GM19467 (cell line): ENCODE results near the gene XRCC6.
A peak's percentile ranks its signal among the peaks of the same experiment; 100 is the strongest.
"Not testable (repeated sequence)": the region's sequence is repeated elsewhere in the genome, so short reads cannot be mapped to it uniquely, and the experiment has no call there.

ENCODE experiments used
- ATAC-seq: cut with Tn5 transposase; IDR thresholded peaks from one replicate; pipeline ENCODE4 v1.9.1; 2021; ENCODE audit warnings: mild to moderate bottlenecking, moderate library complexity; ENCODE audit not compliant: unreplicated experiment

Gene XRCC6

DNA sequence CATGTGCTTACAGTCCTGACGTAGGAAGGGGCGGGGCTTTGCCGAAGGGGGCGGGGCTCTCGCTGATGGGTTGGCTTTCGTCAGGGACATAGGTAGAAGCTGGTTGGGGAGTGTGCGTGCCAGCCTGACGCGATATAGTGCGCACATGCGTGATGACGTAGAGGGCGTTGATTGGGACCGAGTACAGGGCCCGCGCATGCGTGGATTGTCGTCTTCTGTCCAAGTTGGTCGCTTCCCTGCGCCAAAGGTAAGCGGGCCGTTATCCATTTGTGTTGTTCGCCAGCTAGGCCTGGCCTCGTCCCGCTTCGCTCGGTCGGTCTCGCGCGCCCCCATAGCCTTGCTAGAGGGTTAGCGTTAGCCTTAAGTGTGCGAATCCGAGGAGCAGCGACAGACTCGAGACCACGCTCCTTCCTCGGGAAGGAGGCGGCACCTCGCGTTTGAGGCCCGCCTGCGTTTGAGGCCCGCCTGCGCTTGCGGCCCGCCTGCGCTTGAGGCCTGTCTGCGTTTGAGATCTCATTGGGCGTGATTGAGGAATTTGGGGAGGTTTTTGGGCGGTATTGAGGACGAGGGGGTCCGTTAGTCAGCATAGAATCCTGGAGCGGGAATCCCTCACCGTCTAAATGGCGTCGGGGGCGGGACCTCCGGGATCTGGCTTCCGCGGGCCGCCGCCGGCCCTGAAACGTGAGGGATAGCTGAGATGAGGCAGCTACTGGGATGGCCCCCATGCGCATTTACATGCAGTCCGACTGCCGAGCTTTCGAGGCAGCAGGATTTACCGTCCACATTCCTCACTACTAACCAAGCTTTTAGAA, at the start of gene XRCC6:
XRCC6 (plus strand) TSS at position 197 of the 812 bp plus-strand sequence. CDS start 710 bp downstream, outside the sequence.
- ATAC-seq, result peak; percentile 72

DNA sequence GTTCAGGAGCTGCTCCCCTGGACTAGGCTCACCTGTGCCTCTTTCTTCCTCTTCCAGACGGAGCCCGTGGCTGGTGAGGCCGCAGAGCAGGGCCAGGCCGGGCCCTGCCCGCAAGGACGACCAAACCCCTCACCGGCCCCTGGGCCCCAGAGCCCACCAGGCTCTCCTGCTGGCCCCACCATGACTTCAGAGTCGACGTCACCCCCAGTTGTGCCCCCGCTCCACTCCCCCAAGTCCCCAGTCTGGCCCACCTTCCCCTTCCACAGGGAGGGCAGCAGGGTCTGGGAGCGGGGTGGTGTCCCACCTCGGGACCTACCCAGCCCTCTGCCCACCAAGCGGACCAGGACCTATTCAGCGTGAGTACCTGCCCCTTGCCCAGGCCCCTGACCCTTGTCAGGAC, 49.3 kb upstream of the XRCC6 start:
- ATAC-seq, result no peak

DNA sequence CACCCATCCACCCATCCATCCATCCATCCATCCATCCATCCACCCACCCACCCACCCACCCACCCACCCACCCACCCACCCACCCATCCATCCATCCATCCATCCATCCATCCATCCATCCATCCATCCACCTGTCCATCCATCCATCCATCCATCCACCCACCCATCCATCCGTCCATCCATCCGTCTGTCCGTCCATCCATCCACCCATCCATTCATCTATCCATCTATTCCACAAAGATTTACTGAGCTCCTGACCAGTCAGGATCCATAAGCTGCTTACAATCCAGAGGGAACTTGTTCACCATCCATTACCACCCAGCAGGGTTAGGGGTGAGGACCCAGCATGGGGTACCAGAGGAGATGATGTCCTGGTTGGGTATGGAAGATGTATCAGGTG, 48.8 kb upstream of the XRCC6 start:
- ATAC-seq, result not testable (repeated sequence)

DNA sequence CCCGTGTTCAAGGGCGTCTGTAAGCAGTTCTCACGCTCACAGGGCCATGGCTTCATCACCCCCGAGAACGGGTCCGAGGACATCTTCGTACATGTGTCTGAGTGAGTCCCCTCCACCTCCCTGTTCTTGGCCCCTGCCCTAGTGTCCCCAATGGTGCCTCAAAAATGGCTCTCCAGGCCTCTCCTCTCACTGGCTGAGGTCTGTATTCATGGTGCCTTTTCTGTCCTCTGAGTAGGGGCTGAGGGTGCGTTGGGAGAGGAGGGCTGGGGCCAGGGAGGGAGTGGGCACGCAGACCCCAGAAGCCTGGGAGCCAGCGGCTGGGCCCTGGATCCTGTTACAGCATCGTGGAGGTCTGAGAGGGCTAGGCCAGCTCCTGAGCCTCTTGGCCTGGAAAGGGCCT, 47.4 kb upstream of the XRCC6 start:
- no peak for ATAC-seq

DNA sequence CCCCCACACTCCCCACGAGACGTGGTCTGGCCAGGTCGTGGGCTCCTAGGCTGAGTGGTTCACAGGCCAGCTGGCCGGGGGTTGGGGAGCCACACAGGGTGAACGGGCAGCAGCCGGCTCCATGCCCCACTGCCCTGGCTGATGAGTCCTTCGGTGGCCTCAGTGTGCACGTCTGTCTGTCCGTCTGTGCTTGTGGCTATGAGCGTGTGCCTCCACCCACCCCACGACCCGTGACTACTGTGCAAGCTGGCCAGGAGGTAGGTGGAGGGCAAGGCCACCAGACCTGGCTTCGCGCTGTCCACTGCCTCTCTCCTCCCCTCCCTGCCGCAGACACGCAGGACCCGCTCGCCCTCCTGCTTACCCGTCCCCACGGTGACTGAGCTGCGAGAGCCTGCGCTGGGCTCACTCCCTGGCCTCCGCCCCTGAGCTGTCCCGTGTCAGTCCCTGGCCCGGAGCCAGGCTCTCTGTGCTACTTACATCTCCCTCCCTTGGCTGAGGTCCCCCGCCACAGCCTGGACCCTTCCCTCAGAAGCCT, 46.2 kb upstream of the XRCC6 start:
- ATAC-seq, result no peak

DNA sequence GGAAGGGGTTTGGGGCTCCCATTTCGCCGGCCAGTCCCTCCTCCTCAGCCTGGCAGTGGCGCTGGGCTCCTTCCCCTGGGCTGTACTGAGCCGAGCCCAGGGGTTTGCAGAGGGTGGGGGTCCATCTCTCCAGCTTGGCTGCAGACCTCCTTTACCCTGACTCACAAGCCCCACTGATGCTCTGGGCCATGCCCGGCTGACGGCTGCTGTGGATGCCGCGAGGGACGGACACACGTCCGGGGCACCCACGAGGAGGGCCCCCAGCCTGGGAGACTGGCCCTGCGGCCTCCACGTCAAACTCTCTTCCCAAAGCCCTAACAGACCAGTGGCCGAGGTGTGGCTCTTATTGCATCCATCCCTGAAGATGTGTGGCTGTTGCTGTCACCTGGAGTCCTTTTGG, 45.6 kb upstream of the XRCC6 start:
- ATAC-seq, result no peak

DNA sequence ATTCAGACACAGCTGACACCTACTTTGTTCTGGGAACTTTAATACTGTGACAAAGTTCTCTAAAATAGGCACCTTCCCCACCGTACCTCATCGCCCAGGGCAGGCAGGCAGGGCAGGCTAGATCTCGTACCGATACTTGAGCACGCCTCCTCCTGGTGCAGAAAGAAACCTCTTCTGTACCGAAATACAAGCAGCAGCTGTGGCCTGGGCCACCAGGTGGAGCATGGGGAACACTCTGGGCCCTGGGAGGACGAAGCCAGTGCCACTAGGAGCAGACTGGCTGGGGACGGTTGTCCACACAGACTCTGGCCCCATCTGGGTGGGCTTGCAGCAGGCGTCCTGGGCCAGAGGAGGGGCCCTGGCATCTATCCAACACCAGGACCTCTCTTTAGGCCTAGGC, 44.2 kb upstream of the XRCC6 start:
- ATAC-seq, result no peak

DNA sequence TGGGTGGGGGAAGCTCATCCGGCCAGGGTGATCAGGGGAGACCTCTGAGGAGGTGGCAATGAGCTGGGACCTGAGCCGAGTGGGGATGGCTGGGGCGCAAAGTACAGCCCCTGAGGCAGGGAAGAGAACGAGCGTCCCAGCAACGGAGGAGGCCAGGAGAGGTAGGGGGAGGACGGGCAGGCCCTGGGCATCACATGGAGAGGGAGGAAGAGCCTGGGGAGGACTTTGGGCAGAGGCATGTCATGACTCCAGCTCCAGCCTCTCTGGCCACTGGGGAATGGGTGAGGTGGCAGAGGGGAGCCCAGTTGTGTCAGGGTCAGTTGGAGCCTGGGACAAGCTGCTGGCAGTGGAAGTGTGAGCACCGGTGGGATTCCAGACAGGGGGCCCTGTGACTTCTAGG, 43.0 kb upstream of the XRCC6 start:
- ATAC-seq, result no peak

DNA sequence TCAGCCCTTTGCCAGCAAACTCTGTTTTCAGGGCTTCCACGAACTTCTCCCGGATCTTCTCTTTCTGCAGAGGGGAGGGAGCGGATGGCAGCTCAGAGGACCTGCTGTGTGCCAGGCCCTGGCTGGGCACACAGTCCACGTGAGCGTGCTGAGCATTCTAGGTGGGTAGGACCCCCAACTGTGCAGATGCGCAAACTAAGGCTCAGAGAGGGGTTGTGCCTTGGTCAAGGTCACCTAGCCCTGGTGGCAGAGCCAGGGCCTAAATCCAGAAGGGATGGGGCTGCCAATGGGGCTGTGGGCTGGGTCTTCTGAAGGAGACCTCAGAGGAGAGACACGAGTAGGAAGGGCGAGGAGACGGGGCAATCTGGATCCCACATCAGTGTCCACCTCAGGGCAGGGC, 42.3 kb upstream of the XRCC6 start:
- ATAC-seq, result no peak

DNA sequence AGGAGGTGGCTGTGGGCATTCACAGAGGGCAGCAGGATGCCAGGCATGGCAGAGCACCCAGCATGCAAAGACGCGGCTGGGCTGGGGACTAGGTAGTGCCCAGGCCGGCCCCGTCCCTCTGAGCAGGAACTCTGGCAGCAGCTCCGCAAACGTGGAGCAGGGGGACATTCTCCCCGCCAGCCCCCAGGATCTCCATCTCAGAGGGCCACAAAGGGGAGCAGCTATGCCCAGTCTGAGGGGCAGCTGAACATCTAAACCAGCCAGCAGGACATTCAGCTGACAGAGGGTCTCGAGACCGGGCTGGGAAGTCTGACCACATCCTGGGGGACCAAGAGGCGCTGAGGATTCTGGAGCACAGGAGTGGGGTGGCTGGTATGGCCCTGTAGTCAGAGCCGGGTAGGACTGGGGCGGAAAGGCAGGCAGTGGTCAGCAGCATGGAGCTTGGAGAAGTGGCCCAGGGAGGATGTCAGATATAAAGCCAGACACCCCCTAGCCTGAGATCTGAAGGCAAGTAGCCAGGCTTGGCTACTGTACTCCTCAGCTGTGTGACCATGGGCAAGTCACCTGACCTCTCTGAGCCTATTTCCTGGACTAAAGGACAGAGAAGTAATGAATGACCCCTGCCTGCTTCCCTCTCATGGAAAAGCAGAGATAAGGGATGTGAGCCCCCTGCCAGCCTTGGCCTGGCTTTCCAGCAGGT, 41.6 kb upstream of the XRCC6 start:
- ATAC-seq, result no peak

DNA sequence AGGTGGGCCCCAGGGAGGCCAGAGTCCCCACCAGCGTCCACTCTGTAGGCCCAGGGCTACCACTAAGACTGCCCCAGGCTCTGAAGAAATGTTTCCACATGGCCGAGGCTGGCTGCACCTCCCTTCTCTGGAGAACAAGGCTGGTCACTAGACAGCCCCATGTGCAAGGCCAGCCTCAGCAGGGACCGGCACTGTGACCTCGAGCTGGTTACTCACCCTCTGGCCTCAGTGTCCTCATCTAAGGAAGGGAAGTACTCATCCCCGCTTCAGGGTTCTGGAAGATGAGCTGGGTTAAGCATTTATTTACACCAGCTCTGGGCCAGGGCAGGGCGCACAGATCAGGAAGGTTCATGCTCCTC, 41.1 kb upstream of the XRCC6 start:
- ATAC-seq, result no peak

DNA sequence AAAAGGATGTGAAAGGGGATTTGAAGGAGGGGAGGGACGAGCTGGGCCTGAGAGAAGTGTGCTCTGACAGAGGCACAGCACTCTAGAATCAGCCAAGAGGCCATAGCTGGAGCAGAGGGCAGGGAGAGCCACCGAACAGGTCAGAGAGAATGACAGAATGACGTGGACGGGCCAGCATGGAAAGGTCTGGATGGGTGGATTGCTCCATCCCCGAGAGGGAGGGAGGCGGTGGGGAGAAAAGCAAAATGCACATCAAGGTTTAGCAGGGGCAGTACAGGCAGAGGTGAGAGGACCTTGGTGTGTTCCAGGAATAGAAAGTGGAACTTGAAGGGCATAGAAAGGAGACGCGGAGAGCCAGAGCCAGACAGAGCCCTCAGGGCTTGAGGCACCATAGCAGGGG, 38.4 kb upstream of the XRCC6 start:
- no peak for ATAC-seq

DNA sequence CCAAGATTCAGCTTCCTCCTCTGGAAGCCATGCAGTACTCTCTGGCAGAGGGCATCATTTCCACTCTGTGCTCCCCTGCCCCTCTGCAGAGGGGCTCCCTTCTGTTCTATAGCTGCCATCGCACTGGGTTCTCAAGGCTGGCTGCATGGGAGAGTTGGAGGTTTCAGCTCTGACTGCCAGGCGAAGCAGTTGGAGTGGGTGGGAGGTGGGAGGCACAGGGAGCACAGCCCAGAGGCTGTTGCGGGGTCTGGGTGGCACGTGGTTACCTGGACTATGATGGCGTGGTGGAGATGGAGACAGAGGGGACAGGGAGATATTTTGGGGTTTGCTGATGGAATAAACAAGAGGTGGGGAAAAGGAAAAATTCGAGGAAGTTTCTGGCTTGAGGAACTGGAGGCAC, 36.2 kb upstream of the XRCC6 start:
- no peak for ATAC-seq

DNA sequence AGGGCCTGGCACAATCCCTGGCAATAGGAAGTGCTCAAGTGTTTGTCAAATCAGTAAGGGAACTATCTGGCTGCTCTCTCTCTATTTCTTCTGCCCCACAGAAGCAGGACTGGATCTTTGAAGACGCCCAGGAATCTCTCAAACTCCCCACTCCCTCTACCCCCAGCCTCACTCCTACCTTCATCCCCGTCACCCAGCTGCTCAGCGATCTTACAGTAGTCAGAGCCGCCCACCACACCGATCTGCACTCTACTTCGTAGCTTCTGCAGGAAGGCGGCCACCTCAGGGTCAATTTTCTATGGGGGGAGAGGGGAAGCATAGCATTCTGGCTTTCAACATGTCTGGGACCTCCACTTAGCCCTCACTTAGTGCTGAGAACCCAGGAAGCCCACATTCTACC, 35.2 kb upstream of the XRCC6 start:
- ATAC-seq, result no peak

DNA sequence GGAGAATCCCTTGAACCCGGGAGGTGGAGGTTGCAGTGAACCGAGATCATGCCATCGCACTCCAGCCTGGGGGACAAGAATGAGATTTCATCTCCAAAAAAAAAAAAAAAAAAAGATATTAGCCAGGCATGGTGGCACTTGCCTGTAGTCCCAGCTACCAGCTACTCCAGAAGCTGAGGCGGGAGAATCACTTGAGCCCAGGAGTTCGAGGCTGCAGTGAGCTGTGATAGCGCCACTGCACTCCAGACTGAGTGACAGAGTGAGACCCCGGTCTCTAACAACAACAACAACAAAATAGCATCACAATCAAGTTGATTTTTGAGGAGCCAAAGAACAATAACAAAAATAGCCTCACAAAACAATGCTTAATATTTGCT, 33.8 kb upstream of the XRCC6 start:
- no peak for ATAC-seq

DNA sequence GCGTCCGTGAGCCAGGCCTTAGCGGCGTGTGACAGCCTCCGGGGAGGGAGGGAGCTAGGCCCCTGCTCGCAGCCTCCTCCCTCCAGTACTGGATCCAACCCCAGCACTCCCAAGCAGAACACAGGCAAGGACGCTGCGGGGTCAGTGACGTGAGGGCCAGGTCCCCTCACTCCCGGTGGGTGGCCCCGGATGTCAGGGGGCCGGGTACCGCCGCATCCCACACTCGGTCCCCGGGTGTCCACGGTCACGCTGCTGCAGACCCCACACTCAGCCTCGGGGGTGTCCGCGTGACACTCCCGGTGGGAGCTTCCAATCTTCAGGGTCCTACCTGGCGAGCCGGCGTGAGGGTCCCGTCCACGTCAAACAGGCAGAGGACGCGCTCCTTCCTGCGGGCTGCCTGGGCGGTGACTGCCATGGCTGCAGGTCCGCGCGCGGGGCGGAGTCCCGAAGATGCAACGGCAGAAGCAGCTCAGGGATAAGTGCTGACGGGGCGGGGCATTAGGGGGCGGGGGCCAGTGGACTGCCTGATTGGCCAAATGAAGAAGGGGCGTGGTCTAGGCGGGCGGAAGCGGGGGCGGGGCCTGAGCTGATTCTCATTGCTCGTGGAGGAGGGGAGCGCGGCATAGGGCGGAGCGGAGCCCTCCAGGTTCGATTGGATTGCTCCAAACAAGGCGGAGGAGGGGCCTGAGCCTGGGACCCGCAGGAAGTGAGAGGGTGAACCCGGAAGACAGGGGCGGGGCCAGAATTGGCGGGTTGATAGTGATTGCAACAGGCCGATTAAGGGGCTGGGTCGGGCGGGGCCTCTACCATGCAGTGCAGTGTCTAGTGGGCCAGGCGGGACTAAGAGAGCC, 31.5 kb upstream of the XRCC6 start, which contains the start of gene PMM1:
PMM1 (minus strand) TSS at position 450 of the 851 bp plus-strand sequence; CDS start at position 415, 35 bp downstream.
- ATAC-seq, result peak; percentile 87

DNA sequence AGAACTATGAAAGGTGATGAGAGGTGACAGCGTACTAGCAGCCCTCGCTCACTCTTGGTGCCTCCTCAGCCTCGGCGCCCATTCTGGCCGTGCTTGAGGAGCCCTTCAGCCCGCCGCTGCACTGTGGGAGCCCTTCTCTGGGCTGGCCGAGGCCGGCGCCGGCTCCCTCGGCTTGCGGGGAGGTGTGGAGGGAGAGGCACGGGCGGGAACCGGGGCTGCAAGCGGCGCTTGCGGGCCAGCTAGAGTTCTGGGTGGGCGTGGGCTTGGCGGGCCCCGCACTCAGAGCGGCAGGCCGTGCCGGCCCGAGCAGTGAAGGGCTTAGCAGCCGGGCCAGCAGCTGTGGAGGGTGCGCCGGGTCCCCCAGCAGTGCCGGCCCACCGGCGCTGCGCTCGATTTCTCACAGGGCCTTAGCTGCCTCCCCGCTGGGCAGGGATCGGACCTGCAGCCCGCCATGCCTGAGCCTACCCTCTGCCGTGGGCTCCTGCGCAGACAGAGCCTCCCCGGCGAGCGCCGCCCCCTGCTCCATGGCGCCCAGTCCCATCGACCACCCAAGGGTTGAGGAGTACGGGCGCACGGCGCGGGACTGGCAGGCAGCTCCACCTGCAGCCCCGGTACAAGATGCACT, 27.6 kb upstream of the XRCC6 start:
- ATAC-seq, result not testable (repeated sequence)

DNA sequence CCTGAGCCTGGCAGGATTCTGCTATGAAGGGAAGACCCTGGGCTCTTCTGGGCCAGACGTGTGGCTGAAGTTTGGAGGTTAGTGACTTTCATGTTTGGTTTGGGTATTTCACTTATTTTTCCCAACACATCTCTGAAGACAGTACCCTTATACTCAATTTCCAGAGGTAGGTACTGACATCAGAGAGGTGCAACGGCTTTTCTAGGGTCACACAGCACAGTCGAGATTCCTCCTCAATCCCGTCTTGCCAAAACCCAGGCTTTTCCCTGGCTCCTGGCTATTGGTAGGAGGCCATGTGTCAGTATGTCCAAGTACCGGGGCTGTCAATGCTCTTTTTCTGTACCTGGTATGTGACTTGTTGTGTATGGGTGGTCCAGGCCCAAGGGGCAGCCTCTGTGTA, 25.4 kb upstream of the XRCC6 start:
- no peak for ATAC-seq

DNA sequence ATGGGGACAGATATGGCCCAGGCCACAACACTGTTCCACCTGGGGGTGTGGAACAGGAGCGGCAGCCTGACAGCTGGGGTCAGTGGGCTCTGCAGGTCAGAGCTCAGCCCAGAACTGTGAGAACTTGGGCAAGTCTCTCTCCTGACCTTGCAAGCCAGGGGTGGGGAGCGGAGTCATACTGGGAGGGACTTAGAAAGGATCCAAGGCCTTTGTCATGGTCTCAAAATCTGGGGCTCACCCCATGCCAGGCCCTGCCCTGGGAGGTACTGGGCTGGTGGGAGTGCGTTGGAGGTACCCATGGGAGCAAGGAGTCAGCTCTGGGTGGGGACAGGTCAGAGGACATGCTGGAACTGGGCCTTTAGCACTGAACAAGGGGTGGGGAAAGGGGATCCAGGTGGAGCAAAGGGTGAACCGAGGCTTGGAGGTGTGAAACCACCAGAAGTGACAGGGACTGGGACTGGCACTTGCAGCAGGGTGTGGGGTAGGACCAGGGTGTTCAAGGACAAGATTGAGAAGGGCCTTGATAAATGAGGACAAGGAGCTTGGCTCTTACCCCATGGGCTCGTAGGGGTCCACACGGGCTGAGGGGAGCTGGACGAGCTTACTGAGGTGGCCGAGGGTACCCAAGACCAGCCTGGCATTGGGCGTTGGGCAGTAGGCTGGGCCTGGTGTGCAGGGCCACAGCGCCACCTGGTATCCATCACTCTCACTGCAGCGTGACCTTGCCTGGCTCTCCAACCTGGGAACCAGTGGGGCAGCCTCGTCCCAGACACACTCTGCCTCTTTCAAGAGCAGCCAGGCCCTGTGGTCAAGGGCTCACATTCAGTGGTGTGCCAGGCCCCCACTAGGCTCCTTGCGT, 24.1 kb upstream of the XRCC6 start:
- no peak for ATAC-seq

DNA sequence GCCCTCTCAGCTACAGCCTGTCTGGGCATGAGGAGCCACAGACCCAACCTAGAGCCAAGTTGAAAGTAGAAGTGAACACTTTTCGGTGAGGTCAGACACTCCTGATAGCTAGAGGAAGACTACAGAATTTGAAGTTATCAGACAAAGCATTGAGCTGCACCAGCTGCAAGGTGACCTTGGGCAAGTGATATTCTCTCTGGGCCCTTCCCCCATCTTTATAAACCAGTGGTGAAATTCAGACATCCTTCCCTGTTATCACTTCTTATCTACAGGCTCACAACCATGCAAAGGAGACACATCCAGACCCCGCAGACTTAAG, 23.5 kb upstream of the XRCC6 start:
- no peak for ATAC-seq
